NCI-H226 (cell line): Measurements from ENCODE around the gene PI4KA.
"Not testable (repeated sequence)": the region's sequence is repeated elsewhere in the genome, so short reads cannot be mapped to it uniquely, and the experiment has no call there.

ENCODE experiments used
- DNase-seq: peaks from one replicate; pipeline ENCODE4 v3.0.0-alpha.2; 2015

Gene PI4KA

GRCh38 chr22:20858615-20859416 lies at the start of gene PI4KA, which contains the start of gene SNAP29:
Gene PI4KA, minus strand, starts transcription at chr22:20858811. Its CDS starts 86 bp downstream, at chr22:20858725.
Gene SNAP29, plus strand, starts transcription at chr22:20859007. Its CDS starts 104 bp downstream, at chr22:20859111.
- peak; percentile 87 for DNase-seq

GRCh38 chr22:20906387-20906767 lies 47.8 kb upstream of the PI4KA start:
- DNase-seq, result no peak

GRCh38 chr22:20905415-20906386 lies 47.1 kb upstream of the PI4KA start:
- DNase-seq, result no peak

GRCh38 chr22:20904980-20905355 lies 46.4 kb upstream of the PI4KA start:
- DNase-seq, result peak; percentile 35

GRCh38 chr22:20904008-20904979 lies 45.7 kb upstream of the PI4KA start:
- peak; percentile 78 for DNase-seq

GRCh38 chr22:20903093-20903492 lies 44.5 kb upstream of the PI4KA start:
- DNase-seq, result no peak

GRCh38 chr22:20901093-20902033 lies 42.8 kb upstream of the PI4KA start:
- not testable (repeated sequence) for DNase-seq

GRCh38 chr22:20899827-20900423 lies 41.3 kb upstream of the PI4KA start:
- no peak for DNase-seq

- DNase-seq, result not testable (repeated sequence)
Observed at GRCh38 chr22:20897737-20898136, 39.1 kb upstream of the PI4KA start.

- DNase-seq, result no peak
Observed at GRCh38 chr22:20890975-20891374, 32.4 kb upstream of the PI4KA start.

- no peak for DNase-seq
Observed at GRCh38 chr22:20889904-20890540, 31.4 kb upstream of the PI4KA start.

- DNase-seq, result no peak
Observed at GRCh38 chr22:20889025-20889704, 30.6 kb upstream of the PI4KA start.

- no peak for DNase-seq
Observed at GRCh38 chr22:20887375-20887774, 28.8 kb upstream of the PI4KA start.

GRCh38 chr22:20885557-20886323 lies 27.1 kb upstream of the PI4KA start:
- peak; percentile 74 for DNase-seq

GRCh38 chr22:20885017-20885556 lies 26.5 kb upstream of the PI4KA start:
- no peak for DNase-seq

- DNase-seq, result no peak
Observed at GRCh38 chr22:20884454-20884853, 25.8 kb upstream of the PI4KA start.

GRCh38 chr22:20882855-20883254 lies 24.2 kb upstream of the PI4KA start:
- no peak for DNase-seq
